Measurements from ENCODE around the gene MAP3K13. TPM values are rescaled to one million over a fixed set of nuclear protein-coding genes. Genes with fewer than 3 reads are reported as not detected.

Gene MAP3K13
- total RNA-seq, 4 donors from 2014 or later = 15.1 to 30.2 (median 24.0) TPM

GRCh38 chr3:185342459-185343174, 20.3 kb upstream of the MAP3K13 start:
- WGBS, 2 donors = 51 to 63% methylated on average over 7 of the region's 7 CpGs
- Histone ChIP-seq H3K4me3 (no peak overlapping the region), H3K27me3 (no peaks in the 10 kb centered on the region), H3K4me1 (peaks cover 0 to 19% (median 10%) of the 10 kb centered on the region in 3 donors), H3K36me3 (no peaks in the 10 kb centered on the region), H3K27ac (peak overlapping the region in 3 of 4 donors; percentile 15 to 52 (median 35)), H3K9me3 (no peaks in the 10 kb centered on the region)
- intact Hi-C loops (cut with DNase I) = no loop called here
- TF ChIP-seq POLR2A (IDR thresholded peaks at IDR 0.05) (no peak), CTCF (IDR thresholded peaks at IDR 0.05) (no peak)
- no peak for DNase-seq

GRCh38 chr3:185347399-185347798, 15.5 kb upstream of the MAP3K13 start:
- Histone ChIP-seq H3K36me3 (no peaks in the 10 kb centered on the region), H3K9me3 (no peaks in the 10 kb centered on the region), H3K27me3 (no peaks in the 10 kb centered on the region), H3K4me3 (no peak overlapping the region), H3K4me1 (peaks cover 0 to 11% (median 6%) of the 10 kb centered on the region in 3 donors), H3K27ac (no peak overlapping the region)
- intact Hi-C loops (cut with DNase I) = no loop called here
- TF ChIP-seq POLR2A (IDR thresholded peaks at IDR 0.05) = no peak
- no peak for TF ChIP-seq CTCF (IDR thresholded peaks at IDR 0.05)
- DNase-seq = no peak
- WGBS, 2 donors = 91 to 95% methylated on average over 9 of the region's 9 CpGs

DNA sequence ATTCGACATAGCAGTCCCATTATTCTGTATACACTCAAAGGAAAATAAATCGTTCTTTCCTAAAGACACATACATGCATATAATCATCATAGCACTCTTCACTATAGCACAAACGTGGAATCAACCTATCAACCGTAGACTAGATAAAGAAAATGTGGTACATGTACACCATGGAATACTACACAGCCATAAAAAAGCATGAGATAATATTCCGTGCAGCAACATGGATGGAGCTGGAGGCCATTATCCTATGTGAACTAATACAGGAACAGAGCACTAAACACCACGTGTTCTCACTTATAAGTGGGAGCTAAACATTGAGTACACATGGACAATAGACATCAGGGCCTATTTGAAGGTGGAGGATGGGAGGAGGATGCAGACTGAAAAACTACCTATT, 12.1 kb upstream of the MAP3K13 start:
- no peaks in the 10 kb centered on the region for H3K9me3 ChIP-seq
- H3K4me3 ChIP-seq = no peak overlapping the region
- no peak overlapping the region for H3K27ac ChIP-seq
- intact Hi-C loops (cut with DNase I) = no loop called here
- no peak for DNase-seq
- WGBS, 2 donors = 79 to 81% methylated on average over 6 of the region's 6 CpGs
- no peaks in the 10 kb centered on the region for H3K27me3 ChIP-seq
- no peaks in the 10 kb centered on the region for H3K36me3 ChIP-seq
- no peaks in the 10 kb centered on the region for H3K4me1 ChIP-seq
- TF ChIP-seq CTCF (IDR thresholded peaks at IDR 0.05) = no peak
- no peak for TF ChIP-seq POLR2A (IDR thresholded peaks at IDR 0.05)

- Histone ChIP-seq H3K4me3 (no peak overlapping the region), H3K9me3 (no peaks in the 10 kb centered on the region), H3K27me3 (no peaks in the 10 kb centered on the region), H3K36me3 (no peaks in the 10 kb centered on the region), H3K27ac (no peak overlapping the region), H3K4me1 (no peaks in the 10 kb centered on the region)
- TF ChIP-seq CTCF (IDR thresholded peaks at IDR 0.05) = no peak
- intact Hi-C loops (cut with DNase I) = no loop called here
- no peak for DNase-seq
- 81 to 87% methylated on average over 2 of the region's 2 CpGs for WGBS, 2 donors
These were observed 11.5 kb upstream of the MAP3K13 start for GRCh38 chr3:185351396-185351795.

DNA sequence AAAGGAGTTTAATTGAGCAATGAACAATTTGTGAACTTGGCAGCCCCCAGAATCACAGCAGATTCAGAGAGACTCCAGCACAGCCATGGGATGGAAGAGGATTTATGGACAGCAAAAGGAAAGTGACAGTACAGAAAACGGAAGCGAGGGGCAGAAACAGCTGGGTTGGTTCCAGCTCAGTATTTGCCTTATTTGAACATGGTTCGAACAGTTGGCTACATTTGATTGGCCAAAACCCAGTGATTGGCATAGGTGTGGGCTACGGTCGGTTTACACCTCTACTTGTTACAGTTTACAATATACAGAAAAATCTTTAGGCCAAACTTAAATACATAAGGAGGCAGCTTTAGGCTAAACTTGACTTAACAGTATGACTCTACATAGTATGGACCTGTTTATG, 9.7 kb upstream of the MAP3K13 start:
- TF ChIP-seq CTCF (IDR thresholded peaks at IDR 0.05) (no peak), POLR2A (IDR thresholded peaks at IDR 0.05) (no peak)
- H3K9me3 ChIP-seq = no peaks in the 10 kb centered on the region
- WGBS, 2 donors = 89 to 92% methylated on average over 5 of the region's 5 CpGs
- no peak overlapping the region for H3K4me3 ChIP-seq
- H3K27me3 ChIP-seq = no peaks in the 10 kb centered on the region
- intact Hi-C loops (cut with DNase I) = no loop called here
- no peaks in the 10 kb centered on the region for H3K4me1 ChIP-seq
- H3K27ac ChIP-seq = no peak overlapping the region
- no peak for DNase-seq
- no peaks in the 10 kb centered on the region for H3K36me3 ChIP-seq

Measured in esophagus squamous epithelium (tissue), 5 donors.